HTERT RPE-1 (cell line): ENCODE results near the gene IGFALS.

Experiments used
- in situ Hi-C: fragments of 300-500 bp; cut with MboI; formaldehyde crosslinking; loops from 4 replicates; pipeline ENCODE4 v1.14.3; 2020; ENCODE audit warnings: low sequenced_read_pairs

The IGFALS gene

GRCh38 chr16:1745900-1746692 lies 47.4 kb downstream of the IGFALS start:
- in situ Hi-C loops, result no loop called here

GRCh38 chr16:1745181-1745899 lies 48.2 kb downstream of the IGFALS start:
- in situ Hi-C loops, result no loop called here

GRCh38 chr16:1744338-1744840 lies 49.1 kb downstream of the IGFALS start:
- in situ Hi-C loops, result no loop called here

- in situ Hi-C loops, result no loop called here
These were observed 49.8 kb downstream of the IGFALS start for GRCh38 chr16:1743376-1744337.

GRCh38 chr16:1741553-1742165 lies 51.8 kb downstream of the IGFALS start:
- in situ Hi-C loops, result no loop called here

- in situ Hi-C loops, result no loop called here
These were observed 52.6 kb downstream of the IGFALS start for GRCh38 chr16:1740781-1741490.
